Stomach (tissue), 4 donors: ENCODE data around the gene LIPF.

Experiments used
- CTCF ChIP-seq, 7 experiments: fragments of 450-650 bp in 4 of 7; fragments of 200-600 bp in 3 of 7; sonication (generic) in 3 of 7; IDR thresholded peaks; one replicate each; pipeline ENCODE4 v1.5.1; 2016 to 2019; ENCODE audit warnings: antibody characterized with exemption in 7 of 7, control low read depth in 2 of 7, mild to moderate bottlenecking in 1 of 7
- POLR2A ChIP-seq, 4 donors: fragments of 450-650 bp; IDR thresholded peaks; one replicate each; pipeline ENCODE4 v1.6.1; 2016; ENCODE audit warnings: antibody characterized with exemption in 4 of 4, control low read depth in 2 of 4, mild to moderate bottlenecking in 1 of 4, moderate library complexity in 1 of 4

- TF ChIP-seq CTCF (IDR thresholded peaks at IDR 0.05): no peak
- TF ChIP-seq POLR2A (IDR thresholded peaks at IDR 0.05): no peak
These were observed 22.0 kb upstream of the LIPF start for GRCh38 chr10:88642209-88642608.
